ENCODE measurements around the gene NUBP2.
A peak's percentile ranks its signal among the peaks of the same experiment; 100 is the strongest.

The NUBP2 gene

DNA sequence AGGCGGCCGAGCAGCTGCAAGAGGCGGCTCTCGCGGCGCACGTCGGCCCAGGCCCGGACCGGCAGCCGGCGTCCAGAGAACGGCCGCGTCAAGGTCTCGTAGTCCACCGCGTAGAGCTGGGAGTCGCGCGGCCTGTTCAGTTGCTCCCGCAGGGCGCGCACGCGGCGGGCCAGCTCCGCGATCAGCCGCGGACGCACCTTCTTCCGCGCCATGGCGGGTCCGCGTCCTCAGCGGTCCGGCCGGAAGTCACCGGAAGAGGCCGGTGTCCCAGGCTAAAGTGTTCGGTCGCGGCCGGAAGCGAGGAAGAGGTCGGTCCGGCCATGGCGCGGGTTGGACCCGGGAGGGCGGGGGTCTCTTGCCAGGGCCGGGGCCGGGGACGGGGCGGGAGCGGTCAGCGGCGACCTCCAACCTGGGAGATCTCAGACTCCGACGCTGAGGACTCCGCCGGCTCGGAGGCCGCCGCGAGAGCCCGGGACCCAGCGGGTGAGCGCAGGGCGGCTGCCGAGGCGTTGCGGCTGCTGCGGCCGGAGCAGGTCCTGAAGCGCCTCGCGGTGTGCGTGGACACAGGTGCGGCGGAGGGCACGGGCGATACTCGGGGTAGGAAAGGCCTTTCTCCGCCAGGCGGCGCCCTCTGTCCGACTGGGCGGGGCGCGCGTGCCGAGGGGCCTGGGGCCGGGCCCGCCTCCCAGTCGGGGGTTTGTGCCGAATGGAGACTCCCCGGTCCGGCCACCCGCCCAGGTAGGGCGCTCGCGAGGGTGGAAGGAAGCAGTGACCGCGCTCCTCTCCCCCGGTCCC, 9.7 kb upstream of the NUBP2 start, which contains the start of gene MRPS34:
Gene MRPS34, minus strand, starts transcription at position 227 of the 795 bp plus-strand sequence. Its CDS starts 15 bp downstream, at position 212.
- peak; percentile 88 for DNase-seq

DNA sequence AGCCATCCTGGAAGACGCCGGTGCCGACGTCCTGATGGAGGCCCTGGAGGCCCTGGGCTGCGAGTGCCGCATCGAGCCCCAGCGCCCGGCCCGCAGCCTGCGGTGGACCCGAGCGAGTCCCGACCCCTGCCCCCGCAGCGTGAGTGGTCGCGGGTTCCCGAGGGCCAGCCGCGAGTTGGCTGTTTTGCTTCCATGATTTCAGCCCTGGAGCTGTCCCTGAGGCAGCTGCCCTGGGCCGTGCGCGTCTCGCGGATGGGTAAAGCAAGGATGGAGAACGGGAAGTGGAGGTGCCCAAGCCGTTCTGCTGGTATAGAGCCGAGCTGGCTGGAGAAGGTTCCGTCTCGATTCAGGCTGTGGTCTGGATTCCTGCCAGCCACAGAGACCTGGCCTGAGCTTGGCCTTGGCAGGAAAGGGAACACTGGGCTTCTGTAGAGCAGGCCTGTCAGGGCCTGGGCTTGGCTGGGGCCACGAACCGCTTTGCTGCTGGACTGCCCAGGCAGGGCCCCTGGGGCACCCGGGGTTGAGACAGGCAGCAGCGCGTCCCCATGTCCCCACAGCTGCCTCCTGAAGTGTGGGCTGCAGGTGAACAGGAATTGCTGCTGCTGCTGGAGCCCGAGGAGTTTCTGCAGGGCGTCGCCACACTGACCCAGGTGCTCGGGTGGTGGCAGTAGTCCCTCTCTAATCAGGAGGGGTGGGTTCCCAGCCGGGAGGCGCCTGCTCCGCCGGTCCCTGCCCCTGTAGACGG, 8.9 kb upstream of the NUBP2 start:
- DNase-seq: no peak

GRCh38 chr16:1774448-1774780, 8.3 kb upstream of the NUBP2 start:
- no peak for DNase-seq

- DNase-seq: no peak
These were observed 7.5 kb upstream of the NUBP2 start for GRCh38 chr16:1775006-1775845.

- DNase-seq: no peak
These were observed 6.7 kb upstream of the NUBP2 start for GRCh38 chr16:1775846-1776671.

DNA sequence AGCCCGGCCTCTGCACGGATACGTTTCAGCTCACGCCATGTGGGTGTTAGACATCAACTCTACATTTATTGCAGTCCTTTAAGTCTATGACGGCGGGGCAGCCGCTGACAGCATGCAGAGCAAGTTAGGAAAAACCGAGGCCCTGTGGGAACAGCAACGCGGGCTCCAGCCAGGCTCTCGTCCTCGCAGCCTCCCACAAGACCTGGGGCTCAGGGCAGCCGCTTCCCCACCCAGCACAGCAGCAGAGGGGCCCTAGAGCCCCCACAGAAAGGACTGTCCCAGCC, 6.1 kb upstream of the NUBP2 start:
- DNase-seq: no peak

DNA sequence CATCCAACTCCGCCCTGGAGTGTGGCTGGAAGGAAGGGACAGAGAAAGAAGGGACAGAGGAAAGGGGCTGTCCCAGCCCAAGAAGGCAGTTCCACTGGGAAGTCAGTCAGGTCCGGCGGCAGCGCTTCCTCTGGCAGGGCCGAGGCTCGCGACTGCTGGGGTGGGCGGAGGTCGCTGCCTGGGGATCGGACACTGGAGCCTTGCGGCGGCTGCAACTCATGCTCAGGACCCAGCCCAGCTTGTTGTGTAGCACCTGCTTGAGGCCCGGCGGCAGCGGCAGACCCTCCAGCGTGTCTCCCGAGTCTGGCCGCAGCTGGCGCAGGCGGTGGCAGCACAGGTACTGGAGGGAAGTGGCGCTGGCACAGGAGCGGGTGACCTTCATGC, 5.8 kb upstream of the NUBP2 start:
- DNase-seq: no peak

DNA sequence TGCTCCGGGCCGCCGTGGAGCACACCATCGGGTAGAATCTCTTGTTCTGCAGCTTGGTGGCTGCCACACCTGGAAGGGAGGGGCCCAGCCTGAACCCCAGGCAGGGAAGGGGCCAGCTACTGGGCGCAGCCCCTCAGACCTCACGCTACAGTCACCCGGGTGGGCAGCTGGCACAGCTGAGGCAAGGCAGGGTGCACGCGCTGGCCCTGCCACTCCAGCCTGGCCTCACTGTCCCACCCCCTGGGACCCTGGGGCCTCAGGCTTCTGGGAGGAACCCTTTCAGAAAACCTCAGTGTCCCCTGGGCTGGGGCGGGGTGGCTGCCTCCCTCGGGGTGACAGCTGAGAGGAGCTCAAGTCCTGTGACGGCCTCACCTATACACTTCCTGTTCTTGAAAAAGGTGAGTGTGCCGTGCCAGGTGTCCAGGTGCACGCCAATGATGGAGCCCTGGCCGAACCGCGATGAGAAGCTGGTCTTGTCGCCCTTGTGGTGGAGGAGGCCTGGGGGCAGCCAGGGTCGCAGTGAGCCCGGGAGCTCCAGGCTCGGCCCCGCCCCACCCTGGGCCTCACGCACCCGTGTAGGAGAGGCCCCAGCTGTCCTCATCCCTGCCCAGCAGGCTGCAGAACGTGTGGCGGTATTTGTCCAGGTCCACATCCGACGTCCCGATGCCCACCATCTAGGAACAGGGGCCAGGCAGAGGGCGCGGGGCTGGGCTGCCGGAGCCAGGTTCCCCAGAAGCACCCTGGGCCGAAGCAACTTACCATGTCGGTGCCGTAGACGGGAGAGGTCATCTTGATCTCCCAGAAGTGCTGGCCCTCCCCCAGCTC, 5.2 kb upstream of the NUBP2 start:
- DNase-seq: no peak

- DNase-seq: no peak
These were observed 4.3 kb upstream of the NUBP2 start for GRCh38 chr16:1778200-1779179.

DNA sequence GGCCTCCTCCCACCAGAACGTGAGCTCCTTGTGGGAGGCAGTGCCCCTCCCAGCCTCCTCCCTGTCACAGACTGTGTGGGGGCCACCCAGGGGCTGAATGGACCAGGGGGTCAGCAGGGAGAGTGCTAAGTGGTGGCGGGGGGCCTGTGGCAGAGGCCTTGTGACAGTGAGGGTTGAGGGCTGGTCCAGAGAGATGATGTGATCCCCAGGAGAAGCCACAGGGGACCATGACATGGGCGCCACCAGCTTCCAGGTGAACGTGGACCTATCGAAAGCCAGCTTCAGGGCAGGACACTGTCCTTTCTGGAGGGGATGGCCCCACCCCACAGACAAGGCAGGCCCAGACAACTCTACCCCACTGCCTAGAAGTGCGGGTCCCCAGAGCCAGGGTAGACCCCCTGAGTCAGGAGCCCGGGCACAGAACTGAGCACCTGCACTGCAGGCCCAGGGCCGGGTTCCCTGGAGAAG, 3.5 kb upstream of the NUBP2 start:
- no peak for DNase-seq

- no peak for DNase-seq
These were observed 2.8 kb upstream of the NUBP2 start for GRCh38 chr16:1779741-1780676.

DNA sequence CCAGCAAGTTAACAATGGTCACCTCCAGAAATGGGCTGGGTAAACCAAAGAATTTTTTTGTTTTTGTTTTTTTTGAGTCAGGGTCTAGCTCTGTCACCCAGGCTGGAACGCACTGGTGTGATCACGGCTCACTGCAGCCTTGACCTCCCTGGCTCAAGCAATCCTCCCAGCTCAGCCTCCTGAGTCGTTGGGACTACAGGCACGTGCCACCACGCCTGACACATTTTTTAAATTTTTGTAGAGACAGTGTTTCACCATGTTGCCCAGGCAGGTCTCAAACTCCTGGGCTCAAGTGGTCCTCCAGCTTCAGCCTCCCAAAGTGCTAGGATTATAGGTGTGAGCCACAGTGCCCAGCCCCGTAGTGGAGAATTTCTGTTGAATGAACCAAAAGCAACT, 2.1 kb upstream of the NUBP2 start:
- DNase-seq: no peak

DNA sequence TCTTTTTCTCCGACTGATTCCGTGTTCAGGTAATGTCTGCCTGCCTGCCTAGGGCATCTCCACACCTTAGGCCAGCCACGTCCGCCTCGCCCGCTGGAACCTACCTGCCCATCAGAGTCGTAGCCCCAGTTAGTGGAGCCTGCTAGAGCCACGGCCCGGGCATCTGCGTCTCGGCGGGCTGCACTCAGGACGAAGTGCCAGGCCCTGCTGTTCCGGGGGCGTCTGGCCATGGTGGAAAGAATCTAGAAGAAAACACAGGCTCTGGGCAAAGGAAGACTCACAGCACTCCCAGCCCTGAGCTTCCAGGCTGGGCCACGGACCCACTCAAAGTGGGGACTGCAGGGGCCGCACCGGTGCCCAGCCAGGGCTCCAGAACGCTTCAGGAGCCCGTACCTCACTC, 1.5 kb upstream of the NUBP2 start:
- DNase-seq: no peak

DNA sequence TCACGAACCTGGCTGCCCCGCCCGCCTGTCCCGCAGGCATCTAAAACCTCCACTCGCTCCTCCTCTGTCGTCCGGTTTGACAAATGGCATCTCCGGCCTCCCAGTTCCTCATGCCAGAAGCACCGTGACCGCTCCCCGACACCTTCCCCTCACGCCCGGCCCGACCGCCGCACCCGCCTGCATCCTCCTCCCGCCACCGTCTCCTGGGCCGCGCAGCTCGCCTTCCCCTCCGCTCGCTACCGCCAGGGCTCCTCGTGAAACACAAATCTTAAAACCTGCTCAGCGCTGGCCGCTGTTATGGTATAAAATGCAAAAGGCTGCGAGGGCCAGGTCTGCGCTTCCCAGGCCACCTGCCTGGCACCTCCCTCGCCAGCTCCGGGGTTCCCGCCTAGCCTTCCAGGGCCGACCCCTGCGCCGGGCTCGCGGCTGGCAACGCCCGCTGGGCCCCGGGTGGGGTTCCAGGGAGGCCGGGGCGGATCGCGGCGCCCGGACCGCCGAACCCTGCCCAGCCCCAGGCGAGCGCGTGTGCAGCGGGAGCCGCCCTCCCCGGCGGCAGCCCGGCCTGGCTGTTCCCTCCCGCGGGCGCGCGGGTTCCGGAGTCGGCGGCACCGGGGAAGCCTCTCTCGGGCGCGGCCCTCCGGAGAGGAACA, 877 bp upstream of the NUBP2 start:
- no peak for DNase-seq

DNA sequence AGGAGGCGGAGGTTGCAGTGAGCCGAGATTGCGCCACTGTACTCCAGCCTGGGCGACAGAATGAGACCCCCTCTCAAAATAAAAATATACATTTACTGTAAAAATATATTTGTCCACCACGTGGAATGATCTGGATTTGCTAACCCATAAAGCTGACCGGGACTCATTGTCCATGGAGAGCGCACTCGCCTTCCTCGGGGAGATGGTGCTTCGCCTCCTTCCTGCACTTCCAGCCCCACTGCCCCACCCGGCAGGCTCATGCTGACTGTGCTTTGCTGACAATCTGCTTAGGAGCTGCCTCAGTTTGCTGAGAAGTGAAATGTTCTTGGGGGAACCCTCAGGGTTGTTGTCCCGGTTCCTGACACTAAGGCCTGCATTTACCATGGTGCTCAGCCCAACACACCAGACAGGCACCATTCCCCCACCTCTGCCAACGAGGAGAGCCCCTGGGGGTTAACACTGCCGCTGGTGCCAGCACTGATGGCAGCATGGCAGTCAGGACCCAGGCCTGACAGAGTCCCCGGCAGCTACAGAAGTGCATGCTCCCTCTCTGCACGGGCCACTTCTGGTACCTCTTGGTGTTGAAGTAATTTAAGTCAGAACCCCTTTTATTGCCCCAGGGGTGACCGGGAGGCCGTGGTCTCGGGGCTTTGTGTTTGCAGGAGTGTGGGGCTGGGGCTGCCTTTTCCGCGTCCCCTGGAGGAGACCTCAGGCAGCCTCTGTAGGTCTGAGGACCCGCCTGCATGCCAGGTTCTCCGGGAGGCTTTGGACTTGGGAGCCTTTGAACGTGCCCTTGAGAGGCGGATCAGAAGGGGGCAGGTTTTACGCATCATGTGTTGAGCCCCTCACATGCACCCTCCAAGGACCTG, 2.5 kb downstream of the NUBP2 start:
- no peak for DNase-seq

DNA sequence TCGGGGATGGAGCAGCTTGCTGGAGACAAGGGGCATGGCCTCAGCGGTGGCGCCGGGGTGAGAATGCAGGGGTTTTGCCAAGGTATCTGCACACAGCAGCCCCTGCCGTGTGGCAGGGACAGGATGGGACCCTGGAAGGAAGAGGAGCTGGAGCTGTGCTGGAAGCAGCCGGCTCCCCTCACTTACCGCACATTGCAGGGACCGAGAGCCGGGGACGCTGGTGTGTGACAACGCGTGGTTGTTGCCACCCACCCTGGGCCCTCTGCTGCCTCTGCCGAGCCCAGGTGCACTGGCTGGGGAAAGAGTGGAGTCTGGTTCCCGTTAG, 3.0 kb downstream of the NUBP2 start:
- no peak for DNase-seq

DNA sequence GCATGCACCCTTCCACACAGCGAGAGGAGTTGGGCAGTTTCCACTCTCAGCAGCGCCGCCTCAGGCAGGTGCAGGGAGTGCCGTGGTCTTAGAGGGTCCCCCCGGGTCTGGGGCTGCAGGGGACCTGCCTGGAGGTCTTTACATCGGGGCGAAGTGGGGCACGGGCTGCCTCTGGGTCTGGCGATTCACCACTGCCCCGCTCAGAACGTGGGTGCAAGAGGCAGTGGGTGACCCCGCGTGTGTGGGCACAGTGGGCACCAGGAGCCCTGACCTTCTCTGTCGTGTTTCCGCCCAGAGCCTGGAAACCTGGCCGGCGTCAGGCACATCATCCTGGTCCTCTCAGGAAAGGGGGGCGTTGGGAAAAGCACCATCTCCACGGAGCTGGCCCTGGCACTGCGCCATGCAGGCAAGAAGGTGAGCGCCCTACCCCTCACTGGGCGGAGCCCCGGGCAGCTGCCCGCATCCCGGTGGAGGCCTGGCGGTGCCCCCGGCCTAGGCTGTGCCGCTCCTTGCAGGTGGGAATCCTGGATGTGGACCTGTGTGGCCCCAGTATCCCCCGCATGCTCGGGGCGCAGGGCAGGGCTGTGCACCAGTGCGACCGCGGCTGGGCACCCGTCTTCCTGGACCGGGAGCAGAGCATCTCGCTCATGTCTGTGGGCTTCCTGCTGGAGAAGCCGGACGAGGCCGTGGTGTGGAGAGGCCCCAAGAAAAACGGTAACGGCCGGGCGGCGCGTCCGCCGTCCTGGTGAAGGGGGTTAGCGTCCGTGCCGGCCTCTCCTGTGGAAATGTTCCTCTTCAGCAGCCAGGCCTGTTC, 3.7 kb downstream of the NUBP2 start:
- DNase-seq: no peak
